Measurements from ENCODE around the gene PROCR. TPM values are rescaled to one million over a fixed set of nuclear protein-coding genes. Genes with fewer than 3 reads are reported as not detected.

The PROCR gene
- total and polyA plus RNA-seq, 10 of the 15 experiments (the other 5 are each of a cell fraction or from before 2014, with no cell fraction given): 0.12 to 0.78 (median 0.35) TPM; not detected in 2

- no peak overlapping the region for H2AFZ ChIP-seq (ENCODE audit: control insufficient read depth, low read depth, low read length)
- FAIRE-seq (no peak), DNase-seq (ENCODE audit: low read depth, low spot score) (no peak), ATAC-seq (no peak)
- no peaks in the 10 kb centered on the region for H3K9me3 ChIP-seq (replicated peaks; ENCODE audit: control insufficient read depth, insufficient read depth, low read length)
- in situ Hi-C loops (cut with MboI) (no loop called here), intact Hi-C loops (cut with micrococcal nuclease; ENCODE audit: unreplicated experiment) (no loop called here)
- ChIA-PET SMC1A (ENCODE audit: uncharacterized antibody, unreplicated experiment) (interaction anchor here (0.5 kb wide), 1 partner anchor 246 kb away, joined by 3 read pairs; no protein-coding TSS in a partner anchor), CTCF (interaction anchor here (1.0 kb wide), 1 partner anchor 20 kb away, joined by 4 read pairs; no protein-coding TSS in a partner anchor), RAD21 (ENCODE audit: unreplicated experiment) (interaction anchor here (1.1 kb wide), 1 partner anchor 18 kb away, joined by 3 read pairs; the partner anchor contains the start of gene EDEM2), POLR2A (interaction anchor here (0.9 kb wide), 1 partner anchor 18 kb away, joined by 3 read pairs; the partner anchor contains the start of gene EDEM2)
- TF ChIP-seq CHD4 (IDR thresholded peaks at IDR 0.05) (no peak), IKZF2 (IDR thresholded peaks at IDR 0.05) (no peak)
- no peaks in the 10 kb centered on the region for H3K36me3 ChIP-seq (ENCODE audit: control insufficient read depth in 2 of 2, insufficient read depth in 2 of 2, low read length in 1 of 2)
- no peaks in the 10 kb centered on the region for H3K79me2 ChIP-seq (ENCODE audit: control insufficient read depth, insufficient read depth, low read length)
- 49% methylated on average over 4 of the region's 4 CpGs for WGBS (ENCODE audit: insufficient coverage, insufficient replicate concordance, low lambda C conversion rate, missing lambda C conversion rate)
- H3K27ac ChIP-seq (ENCODE audit: control insufficient read depth, insufficient read depth): no peak overlapping the region
- H3K27me3 ChIP-seq (replicated peaks in 1 of 2; ENCODE audit: control insufficient read depth in 2 of 2, insufficient read depth in 2 of 2, low read length in 1 of 2): no peaks in the 10 kb centered on the region
- no peaks in the 10 kb centered on the region for H4K20me1 ChIP-seq (ENCODE audit: control insufficient read depth, insufficient read depth)
- no peak overlapping the region for H3K9ac ChIP-seq (ENCODE audit: control insufficient read depth, insufficient read depth, low read length)
- no peak overlapping the region for H3K4me2 ChIP-seq (ENCODE audit: control insufficient read depth, insufficient read depth)
- H3K4me1 ChIP-seq (ENCODE audit: control insufficient read depth, insufficient read depth, low read length): no peaks in the 10 kb centered on the region
- no TSS peak for BruUV-seq (replicated peaks)
- H3K4me3 ChIP-seq: no peak overlapping the region
Measured at GRCh38 chr20:35165221-35166185, 6.4 kb upstream of the PROCR start.

GRCh38 chr20:35166242-35166830 lies 5.5 kb upstream of the PROCR start:
- in situ Hi-C loops (cut with MboI): no loop called here

More at GRCh38 chr20:35166242-35166830, 5.5 kb upstream of the PROCR start:
- ATAC-seq (no peak; the same call in 2 of the 3 replicates), FAIRE-seq (no peak), DNase-seq (ENCODE audit: low read depth, low spot score) (no peak)
- Histone ChIP-seq H3K36me3 (ENCODE audit: control insufficient read depth in 2 of 2, insufficient read depth in 2 of 2, low read length in 1 of 2) (no peaks in the 10 kb centered on the region), H3K4me1 (ENCODE audit: control insufficient read depth, insufficient read depth, low read length) (no peaks in the 10 kb centered on the region), H3K27me3 (replicated peaks in 1 of 2; ENCODE audit: control insufficient read depth in 2 of 2, insufficient read depth in 2 of 2, low read length in 1 of 2) (no peaks in the 10 kb centered on the region), H3K4me2 (ENCODE audit: control insufficient read depth, insufficient read depth) (no peak overlapping the region), H3K79me2 (ENCODE audit: control insufficient read depth, insufficient read depth, low read length) (no peaks in the 10 kb centered on the region), H3K27ac (ENCODE audit: control insufficient read depth, insufficient read depth) (no peak overlapping the region), H3K4me3 (no peak overlapping the region), H2AFZ (ENCODE audit: control insufficient read depth, low read depth, low read length) (no peak overlapping the region), H3K9ac (ENCODE audit: control insufficient read depth, insufficient read depth, low read length) (no peak overlapping the region), H4K20me1 (ENCODE audit: control insufficient read depth, insufficient read depth) (no peaks in the 10 kb centered on the region), H3K9me3 (replicated peaks; ENCODE audit: control insufficient read depth, insufficient read depth, low read length) (no peaks in the 10 kb centered on the region)
- 56% methylated on average over 5 of the region's 5 CpGs for WGBS (ENCODE audit: insufficient coverage, insufficient replicate concordance, low lambda C conversion rate, missing lambda C conversion rate)
- ChIA-PET RAD21 (ENCODE audit: unreplicated experiment) (interaction anchor here (0.6 to 1.1 kb wide), 2 partner anchors 19 to 81 kb away, joined by 3 to 5 read pairs; partner anchors contain the start of gene EDEM2), SMC1A (ENCODE audit: uncharacterized antibody, unreplicated experiment) (interaction anchor here (1.3 kb wide), 1 partner anchor 21 kb away, joined by 3 read pairs; no protein-coding TSS in a partner anchor), POLR2A (interaction anchor here (0.6 to 1.0 kb wide), 2 partner anchors 14 to 113 kb away, joined by 3 read pairs; no protein-coding TSS in a partner anchor), CTCF (interaction anchor here (1.2 kb wide), 1 partner anchor 21 kb away, joined by 3 read pairs; no protein-coding TSS in a partner anchor)
- TF ChIP-seq JUNB (IDR thresholded peaks at IDR 0.05) (no peak), SMAD5 (IDR thresholded peaks at IDR 0.05; ENCODE audit: low read depth) (no peak), IKZF2 (IDR thresholded peaks at IDR 0.05) (no peak), POLR2A (IDR thresholded peaks at IDR 0.05; ENCODE audit: low read depth, low read length) (no peak), NFXL1 (IDR thresholded peaks at IDR 0.05; ENCODE audit: borderline replicate concordance) (no peak), SRF (IDR thresholded peaks at IDR 0.05; ENCODE audit: low read depth in 2 of 2, low read length in 2 of 2) (no peak), MEF2B (IDR thresholded peaks at IDR 0.05; ENCODE audit: partially characterized antibody, poor library complexity, severe bottlenecking) (no peak), RBBP5 (conservative IDR thresholded peaks at IDR 0.05) (no peak), MXI1 (IDR thresholded peaks at IDR 0.05; ENCODE audit: low read depth, low read length) (no peak)
- TF ChIP-seq, protein P1, sequence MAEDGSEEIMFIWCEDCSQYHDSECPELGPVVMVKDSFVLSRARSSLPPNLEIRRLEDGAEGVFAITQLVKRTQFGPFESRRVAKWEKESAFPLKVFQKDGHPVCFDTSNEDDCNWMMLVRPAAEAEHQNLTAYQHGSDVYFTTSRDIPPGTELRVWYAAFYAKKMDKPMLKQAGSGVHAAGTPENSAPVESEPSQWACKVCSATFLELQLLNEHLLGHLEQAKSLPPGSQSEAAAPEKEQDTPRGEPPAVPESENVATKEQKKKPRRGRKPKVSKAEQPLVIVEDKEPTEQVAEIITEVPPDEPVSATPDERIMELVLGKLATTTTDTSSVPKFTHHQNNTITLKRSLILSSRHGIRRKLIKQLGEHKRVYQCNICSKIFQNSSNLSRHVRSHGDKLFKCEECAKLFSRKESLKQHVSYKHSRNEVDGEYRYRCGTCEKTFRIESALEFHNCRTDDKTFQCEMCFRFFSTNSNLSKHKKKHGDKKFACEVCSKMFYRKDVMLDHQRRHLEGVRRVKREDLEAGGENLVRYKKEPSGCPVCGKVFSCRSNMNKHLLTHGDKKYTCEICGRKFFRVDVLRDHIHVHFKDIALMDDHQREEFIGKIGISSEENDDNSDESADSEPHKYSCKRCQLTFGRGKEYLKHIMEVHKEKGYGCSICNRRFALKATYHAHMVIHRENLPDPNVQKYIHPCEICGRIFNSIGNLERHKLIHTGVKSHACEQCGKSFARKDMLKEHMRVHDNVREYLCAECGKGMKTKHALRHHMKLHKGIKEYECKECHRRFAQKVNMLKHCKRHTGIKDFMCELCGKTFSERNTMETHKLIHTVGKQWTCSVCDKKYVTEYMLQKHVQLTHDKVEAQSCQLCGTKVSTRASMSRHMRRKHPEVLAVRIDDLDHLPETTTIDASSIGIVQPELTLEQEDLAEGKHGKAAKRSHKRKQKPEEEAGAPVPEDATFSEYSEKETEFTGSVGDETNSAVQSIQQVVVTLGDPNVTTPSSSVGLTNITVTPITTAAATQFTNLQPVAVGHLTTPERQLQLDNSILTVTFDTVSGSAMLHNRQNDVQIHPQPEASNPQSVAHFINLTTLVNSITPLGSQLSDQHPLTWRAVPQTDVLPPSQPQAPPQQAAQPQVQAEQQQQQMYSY (CRISPR knock-in tag; IDR thresholded peaks at IDR 0.05): no peak
- BruUV-seq (replicated peaks): no TSS peak
- intact Hi-C loops (cut with micrococcal nuclease; ENCODE audit: unreplicated experiment): no loop called here

Data from GM12878 (cell line).